Activated B cell treated with CpG ODN at 0.5 μM for 24 hours (primary cell): ENCODE measurements around the gene CRMP1. TPM values are rescaled to one million over a fixed set of nuclear protein-coding genes. Genes with fewer than 3 reads are reported as not detected.
"Not testable (repeated sequence)": the region's sequence is repeated elsewhere in the genome, so short reads cannot be mapped to it uniquely, and the experiment has no call there.

Source experiments
- ATAC-seq: fragments of 200-7000 bp; cut with Tn5 transposase; one replicate; pipeline ENCODE4 v1.10.0; 2021; ENCODE audit warnings: low read depth, mild to moderate bottlenecking, moderate library complexity
- CTCF ChIA-PET: fragments of 350-600 bp; sonication (Branson Sonifier 250); formaldehyde crosslinking; loops from one replicate; lab custom pipeline; 2021; ENCODE audit warnings: antibody characterized with exemption; lab: Charles Lee
- POLR2A ChIA-PET: fragments of 350-600 bp; sonication (Branson Sonifier 250); formaldehyde crosslinking; loops from one replicate; lab custom pipeline; 2021; ENCODE audit warnings: antibody characterized with exemption; lab: Charles Lee
- DNase-seq: peaks from one replicate; pipeline ENCODE4 v3.0.0; 2022
- H3K27ac Mint-ChIP-seq: one replicate; pipeline ENCODE4 v1.8.0; 2020; ENCODE audit warnings: mixed read lengths
- H3K27me3 Mint-ChIP-seq: one replicate; pipeline ENCODE4 v1.8.0; 2021; ENCODE audit warnings: mixed read lengths
- H3K36me3 Mint-ChIP-seq: one replicate; pipeline ENCODE4 v1.8.0; 2021; ENCODE audit warnings: low read depth, mixed read lengths
- H3K4me1 Mint-ChIP-seq: one replicate; pipeline ENCODE4 v1.8.0; 2021; ENCODE audit warnings: mixed read lengths
- H3K4me3 Mint-ChIP-seq: one replicate; pipeline ENCODE4 v1.8.0; 2020; ENCODE audit warnings: mild to moderate bottlenecking, mixed read lengths
- H3K9me3 Mint-ChIP-seq: one replicate; pipeline ENCODE4 v1.8.0; 2020; ENCODE audit warnings: mixed read lengths
- intact Hi-C: fragments of 100-400 bp; cut with micrococcal nuclease; formaldehyde crosslinking; loops from one replicate; pipeline ENCODE4 v1.15.1; 2024
- total RNA-seq: library from RNA; stranded (reverse); gene quantifications from 2 replicates; pipeline ENCODE4 v1.2.3, GENCODE V29; 2022
- TF ChIP-seq, protein P1 (sequence below): fragments of 200-600 bp; IDR thresholded peaks from one replicate; pipeline ENCODE4 v1.8.0; 2022; ENCODE audit warnings: antibody characterized with exemption, mild to moderate bottlenecking

Gene CRMP1
- total RNA-seq, 1 donor from 2014 or later: 0.09 TPM

DNA sequence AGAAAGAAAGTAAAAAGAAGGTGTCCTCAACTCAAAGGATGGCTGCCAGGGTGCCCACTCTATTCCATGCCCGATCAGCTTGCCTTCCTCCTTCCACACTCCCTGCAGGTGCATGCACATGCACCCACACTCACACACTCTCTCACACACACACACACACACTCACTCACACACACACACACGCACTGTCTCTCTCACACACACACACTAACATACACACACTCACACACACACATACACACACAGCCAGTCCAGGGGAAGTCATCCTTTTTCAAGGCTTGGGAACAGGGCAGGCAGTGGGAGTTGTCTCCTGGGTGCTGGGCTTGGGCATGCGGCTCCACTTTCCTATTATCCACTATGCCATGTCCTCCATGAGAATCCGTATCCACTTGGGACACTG is 50.4 kb downstream of the CRMP1 start:
- Mint-ChIP-seq H3K9me3 (no peaks in the 10 kb centered on the region), H3K4me1 (peaks cover 3% of the 10 kb centered on the region), H3K4me3 (no peak overlapping the region), H3K27ac (no peak overlapping the region), H3K36me3 (no peaks in the 10 kb centered on the region), H3K27me3 (no peaks in the 10 kb centered on the region)
- CTCF ChIA-PET: no interaction called here
- no peak for DNase-seq
- TF ChIP-seq, protein P1, sequence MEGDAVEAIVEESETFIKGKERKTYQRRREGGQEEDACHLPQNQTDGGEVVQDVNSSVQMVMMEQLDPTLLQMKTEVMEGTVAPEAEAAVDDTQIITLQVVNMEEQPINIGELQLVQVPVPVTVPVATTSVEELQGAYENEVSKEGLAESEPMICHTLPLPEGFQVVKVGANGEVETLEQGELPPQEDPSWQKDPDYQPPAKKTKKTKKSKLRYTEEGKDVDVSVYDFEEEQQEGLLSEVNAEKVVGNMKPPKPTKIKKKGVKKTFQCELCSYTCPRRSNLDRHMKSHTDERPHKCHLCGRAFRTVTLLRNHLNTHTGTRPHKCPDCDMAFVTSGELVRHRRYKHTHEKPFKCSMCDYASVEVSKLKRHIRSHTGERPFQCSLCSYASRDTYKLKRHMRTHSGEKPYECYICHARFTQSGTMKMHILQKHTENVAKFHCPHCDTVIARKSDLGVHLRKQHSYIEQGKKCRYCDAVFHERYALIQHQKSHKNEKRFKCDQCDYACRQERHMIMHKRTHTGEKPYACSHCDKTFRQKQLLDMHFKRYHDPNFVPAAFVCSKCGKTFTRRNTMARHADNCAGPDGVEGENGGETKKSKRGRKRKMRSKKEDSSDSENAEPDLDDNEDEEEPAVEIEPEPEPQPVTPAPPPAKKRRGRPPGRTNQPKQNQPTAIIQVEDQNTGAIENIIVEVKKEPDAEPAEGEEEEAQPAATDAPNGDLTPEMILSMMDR: no peak
- intact Hi-C loops: no loop called here
- no peak for ATAC-seq
- POLR2A ChIA-PET: no interaction called here

DNA sequence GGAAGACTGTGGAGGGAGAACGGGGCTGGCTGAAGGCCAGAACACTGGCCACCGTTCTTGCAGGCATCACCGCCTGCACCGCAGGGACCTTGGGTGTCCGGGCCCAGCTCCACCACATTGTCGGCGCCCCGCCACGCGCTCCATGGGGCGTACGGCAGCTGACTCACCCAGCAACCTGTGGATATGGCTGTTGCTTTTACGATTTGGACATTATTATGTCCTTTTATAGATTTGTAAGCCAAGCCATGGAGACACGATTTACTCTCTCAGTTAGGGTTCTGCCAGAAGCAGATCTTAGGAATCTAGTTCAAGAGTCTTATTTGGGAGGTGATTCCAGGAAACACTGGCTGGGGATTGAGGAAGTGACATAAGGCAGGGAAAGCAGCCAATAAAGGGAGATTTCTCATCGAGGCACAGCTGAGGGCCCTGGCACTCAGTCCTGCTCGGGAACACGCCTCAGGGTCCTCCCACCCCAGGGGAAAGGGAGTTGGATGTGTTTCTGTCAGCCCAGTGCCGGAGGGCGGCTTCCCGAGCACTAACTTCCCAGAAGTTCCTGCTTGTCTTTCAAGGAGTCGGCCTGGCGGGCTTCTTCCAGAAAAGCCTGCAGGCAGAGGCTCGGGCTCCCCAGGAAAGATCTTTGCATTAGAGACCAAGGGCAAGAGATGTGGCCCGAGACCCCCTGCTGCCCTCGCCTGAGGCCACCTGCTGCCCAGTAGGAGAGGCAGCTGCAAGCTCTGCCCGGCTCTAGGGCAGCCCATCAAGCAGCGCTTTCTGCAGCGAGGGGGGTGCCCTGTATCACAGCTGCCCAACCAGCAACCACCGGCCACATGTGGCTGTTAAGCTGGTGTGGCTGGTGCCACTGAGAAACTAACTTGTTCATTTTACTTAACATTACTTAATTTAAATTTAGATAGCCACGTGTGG is 52.9 kb downstream of the CRMP1 start:
- intact Hi-C loops: no loop called here
- CTCF ChIA-PET: no interaction called here
- Mint-ChIP-seq H3K4me1 (peaks cover 3% of the 10 kb centered on the region), H3K36me3 (no peaks in the 10 kb centered on the region), H3K27me3 (no peaks in the 10 kb centered on the region), H3K4me3 (no peak overlapping the region), H3K9me3 (no peaks in the 10 kb centered on the region), H3K27ac (no peak overlapping the region)
- TF ChIP-seq, protein P1: no peak
- DNase-seq: no peak
- no peak for ATAC-seq
- POLR2A ChIA-PET: no interaction called here

DNA sequence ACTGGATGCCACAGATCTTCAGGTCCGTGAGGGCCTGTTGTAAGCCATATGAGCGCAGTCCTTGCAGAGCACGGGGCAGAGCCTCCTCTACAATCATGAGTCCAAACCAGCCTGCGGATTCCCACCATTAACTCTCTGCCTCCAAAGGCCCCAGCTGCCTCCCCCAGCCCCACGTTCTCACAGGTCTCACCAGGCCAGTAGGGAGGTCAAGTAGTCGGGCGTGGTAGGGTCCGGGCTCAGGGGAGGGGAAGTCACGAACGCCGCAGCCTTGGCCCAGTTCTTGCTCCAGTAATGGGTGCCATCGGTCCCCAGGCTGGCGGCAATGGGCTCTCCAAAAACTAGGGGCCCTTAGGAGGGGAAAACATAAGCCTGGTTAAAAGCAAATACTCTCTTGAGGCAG is 53.6 kb downstream of the CRMP1 start:
- ChIA-PET POLR2A (no interaction called here), CTCF (no interaction called here)
- Mint-ChIP-seq H3K36me3 (no peaks in the 10 kb centered on the region), H3K27me3 (no peaks in the 10 kb centered on the region), H3K4me1 (peaks cover 3% of the 10 kb centered on the region), H3K27ac (no peak overlapping the region), H3K9me3 (no peaks in the 10 kb centered on the region), H3K4me3 (no peak overlapping the region)
- no peak for ATAC-seq
- TF ChIP-seq, protein P1: no peak
- intact Hi-C loops: no loop called here
- DNase-seq: no peak

DNA sequence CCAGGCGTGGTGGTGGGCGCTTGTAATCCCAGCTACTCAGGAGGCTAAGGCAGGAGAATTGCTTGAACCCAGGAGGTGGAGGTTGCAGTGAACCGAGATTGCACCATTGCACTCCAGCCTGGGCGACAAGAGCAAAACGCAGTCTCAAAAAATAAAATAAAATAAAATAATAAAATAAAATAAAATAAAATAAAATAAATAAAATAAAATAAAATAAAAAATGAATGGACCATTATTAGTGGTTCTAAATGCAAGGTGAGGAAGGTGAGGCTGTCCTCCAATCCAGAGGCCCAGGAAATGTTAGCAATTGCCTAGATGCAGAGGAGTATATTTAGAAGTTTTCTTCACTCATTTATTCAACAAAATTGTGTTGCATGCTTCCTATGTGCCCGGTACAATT is 55.4 kb downstream of the CRMP1 start:
- CTCF ChIA-PET: not testable (repeated sequence)

DNA sequence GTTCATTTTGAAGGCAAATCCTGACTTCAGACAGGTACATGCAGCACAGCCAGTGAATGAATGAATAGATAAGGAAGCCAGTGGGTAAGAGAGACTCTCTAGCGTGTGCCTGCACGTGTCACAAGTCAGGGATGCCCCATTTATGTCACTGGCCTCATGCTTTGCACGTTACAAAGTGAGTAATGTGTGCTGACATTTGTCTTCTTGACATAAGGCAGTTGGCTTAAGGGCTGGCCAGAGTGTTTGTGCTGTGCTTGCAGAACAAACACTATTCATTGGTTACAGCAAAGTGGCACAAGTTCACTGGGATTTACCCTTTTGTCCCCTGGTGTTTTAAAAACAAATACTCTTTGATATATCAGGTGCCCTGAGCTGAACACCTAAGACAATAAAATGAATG is 55.9 kb downstream of the CRMP1 start:
- intact Hi-C loops: no loop called here
- ChIA-PET CTCF (no interaction called here), POLR2A (no interaction called here)
- Mint-ChIP-seq H3K36me3 (no peaks in the 10 kb centered on the region), H3K9me3 (no peaks in the 10 kb centered on the region), H3K4me1 (no peaks in the 10 kb centered on the region), H3K27me3 (no peaks in the 10 kb centered on the region), H3K27ac (no peak overlapping the region), H3K4me3 (no peak overlapping the region)
- ATAC-seq: no peak
- no peak for DNase-seq
- TF ChIP-seq, protein P1: no peak

More for the DNA sequence above, 55.4 kb downstream of the CRMP1 start:
- H3K27ac Mint-ChIP-seq, H3K4me1 Mint-ChIP-seq, ATAC-seq, DNase-seq, H3K4me3 Mint-ChIP-seq, H3K36me3 Mint-ChIP-seq, H3K9me3 Mint-ChIP-seq, POLR2A ChIA-PET, H3K27me3 Mint-ChIP-seq, intact Hi-C loops: not testable (repeated sequence)
